MM.1S (cell line): Measurements from ENCODE around the gene TLR6.

Experiments used
- CTCF ChIP-seq: fragments of 300-600 bp; sonication (generic); IDR thresholded peaks from 2 replicates; pipeline ENCODE4 v1.5.1; 2016; ENCODE audit warnings: antibody characterized with exemption, low read length, mixed read lengths
- EZH2 ChIP-seq: fragments of 300-600 bp; sonication (generic); optimal IDR thresholded peaks from 2 replicates; pipeline ENCODE3; 2017; ENCODE audit warnings: low read depth, mild to moderate bottlenecking, antibody characterized with exemption, low read length, mixed read lengths
- EZH2phosphoT487 ChIP-seq: fragments of 300-600 bp; sonication (generic); IDR thresholded peaks from 2 replicates; pipeline ENCODE4 v1.6.1; 2018; ENCODE audit warnings: antibody characterized with exemption, low read length

DNA sequence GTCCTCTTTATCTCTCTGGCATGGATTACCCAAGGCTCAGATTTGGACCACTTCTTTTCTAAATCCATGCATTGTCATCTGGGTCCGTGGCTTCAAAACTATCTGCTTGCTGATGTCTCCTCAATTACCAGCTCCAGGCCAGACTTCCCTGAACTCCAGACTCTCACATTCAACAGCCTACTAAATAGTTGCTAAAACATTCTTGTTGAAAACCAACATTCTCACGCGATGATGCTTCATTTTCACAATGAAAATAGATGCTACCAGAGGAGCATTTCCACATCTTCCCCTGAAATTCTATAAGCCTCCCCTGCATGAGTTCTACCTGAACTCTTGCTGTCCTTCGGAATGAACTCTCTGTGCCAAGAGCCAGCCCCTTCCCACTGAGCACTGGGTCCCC lies 5.2 kb upstream of the TLR6 start:
- TF ChIP-seq CTCF = no peak
- no peak for TF ChIP-seq EZH2
- TF ChIP-seq EZH2phosphoT487 = no peak
